Chondrocyte (in vitro differentiated cells): Measurements from ENCODE around the gene CBLB. TPM values are rescaled to one million over a fixed set of nuclear protein-coding genes. Genes with fewer than 3 reads are reported as not detected.
A peak's percentile ranks its signal among the peaks of the same experiment; 100 is the strongest.

ENCODE experiments used
- DNase-seq: peaks from one replicate; pipeline ENCODE4 v3.0.0; 2021; ENCODE audit warnings: mixed read lengths, low spot score
- H3K27ac Mint-ChIP-seq: one replicate; pipeline ENCODE4 v1.8.0; 2021; ENCODE audit warnings: mild to moderate bottlenecking, moderate library complexity, mixed read lengths; ENCODE audit not compliant: unreplicated experiment
- H3K27me3 Mint-ChIP-seq: 2 replicates; pipeline ENCODE4 v1.8.0; 2021; ENCODE audit warnings: low read depth, mixed read lengths
- H3K36me3 Mint-ChIP-seq: 2 replicates; pipeline ENCODE4 v1.8.0; 2021; ENCODE audit warnings: low read depth, mixed read lengths
- H3K4me1 Mint-ChIP-seq: 2 replicates; pipeline ENCODE4 v1.8.0; 2021; ENCODE audit warnings: low read depth, mild to moderate bottlenecking, mixed read lengths
- H3K4me3 Mint-ChIP-seq: one replicate; pipeline ENCODE4 v1.8.0; 2021; ENCODE audit warnings: mild to moderate bottlenecking, moderate library complexity, mixed read lengths; ENCODE audit not compliant: unreplicated experiment
- H3K9me3 Mint-ChIP-seq: 2 replicates; pipeline ENCODE4 v1.8.0; 2021; ENCODE audit warnings: low read depth, mixed read lengths
- total RNA-seq: library from RNA; stranded (reverse); gene quantifications from 3 replicates; pipeline ENCODE4 v1.2.1, GENCODE V29; 2021
- TF ChIP-seq, protein P1 (sequence below): fragments of 200-600 bp; sonication (generic); IDR thresholded peaks from 2 replicates; pipeline ENCODE4 v1.5.0; 2021; ENCODE audit warnings: antibody characterized with exemption, mild to moderate bottlenecking, moderate library complexity

The CBLB gene
- total RNA-seq, 1 donor from 2014 or later = 25.0 TPM

DNA sequence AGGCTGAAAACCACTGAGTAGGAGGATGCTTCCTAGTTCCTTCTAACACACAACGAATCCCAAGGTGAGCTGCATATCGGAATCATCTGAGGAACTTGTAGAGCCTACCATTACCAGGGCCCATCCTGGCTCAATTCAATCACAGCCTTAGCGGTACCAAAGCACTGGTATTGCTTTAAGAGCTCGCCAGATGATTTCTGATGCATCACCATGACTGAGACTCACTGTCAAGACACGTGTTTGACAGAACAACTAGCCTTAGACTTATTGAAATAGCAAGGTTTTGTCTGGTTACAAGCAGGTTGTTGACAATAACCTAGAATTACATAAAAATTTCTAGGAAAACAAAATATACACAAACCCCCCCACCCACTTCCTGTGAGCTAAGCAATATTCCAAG, 68.5 kb downstream of the CBLB start:
- Mint-ChIP-seq H3K4me1 (peaks cover 20% of the 10 kb centered on the region), H3K27ac (no peak overlapping the region), H3K36me3 (no peaks in the 10 kb centered on the region), H3K27me3 (no peaks in the 10 kb centered on the region), H3K4me3 (no peak overlapping the region), H3K9me3 (peaks cover 7% of the 10 kb centered on the region)
- TF ChIP-seq, protein P1, sequence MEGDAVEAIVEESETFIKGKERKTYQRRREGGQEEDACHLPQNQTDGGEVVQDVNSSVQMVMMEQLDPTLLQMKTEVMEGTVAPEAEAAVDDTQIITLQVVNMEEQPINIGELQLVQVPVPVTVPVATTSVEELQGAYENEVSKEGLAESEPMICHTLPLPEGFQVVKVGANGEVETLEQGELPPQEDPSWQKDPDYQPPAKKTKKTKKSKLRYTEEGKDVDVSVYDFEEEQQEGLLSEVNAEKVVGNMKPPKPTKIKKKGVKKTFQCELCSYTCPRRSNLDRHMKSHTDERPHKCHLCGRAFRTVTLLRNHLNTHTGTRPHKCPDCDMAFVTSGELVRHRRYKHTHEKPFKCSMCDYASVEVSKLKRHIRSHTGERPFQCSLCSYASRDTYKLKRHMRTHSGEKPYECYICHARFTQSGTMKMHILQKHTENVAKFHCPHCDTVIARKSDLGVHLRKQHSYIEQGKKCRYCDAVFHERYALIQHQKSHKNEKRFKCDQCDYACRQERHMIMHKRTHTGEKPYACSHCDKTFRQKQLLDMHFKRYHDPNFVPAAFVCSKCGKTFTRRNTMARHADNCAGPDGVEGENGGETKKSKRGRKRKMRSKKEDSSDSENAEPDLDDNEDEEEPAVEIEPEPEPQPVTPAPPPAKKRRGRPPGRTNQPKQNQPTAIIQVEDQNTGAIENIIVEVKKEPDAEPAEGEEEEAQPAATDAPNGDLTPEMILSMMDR = no peak
- no peak for DNase-seq

- Mint-ChIP-seq H3K36me3 (no peaks in the 10 kb centered on the region), H3K9me3 (peaks cover 7% of the 10 kb centered on the region), H3K4me3 (no peak overlapping the region), H3K27ac (no peak overlapping the region), H3K27me3 (no peaks in the 10 kb centered on the region), H3K4me1 (peaks cover 19% of the 10 kb centered on the region)
- TF ChIP-seq, protein P1 = no peak
- DNase-seq = no peak
These were observed 69.5 kb downstream of the CBLB start for GRCh38 chr3:105799286-105799685.

GRCh38 chr3:105798381-105798934, 70.4 kb downstream of the CBLB start:
- Mint-ChIP-seq H3K4me3 (no peak overlapping the region), H3K27ac (no peak overlapping the region), H3K27me3 (no peaks in the 10 kb centered on the region), H3K36me3 (no peaks in the 10 kb centered on the region), H3K4me1 (peaks cover 19% of the 10 kb centered on the region), H3K9me3 (peaks cover 7% of the 10 kb centered on the region)
- DNase-seq = no peak
- TF ChIP-seq, protein P1 = no peak

DNA sequence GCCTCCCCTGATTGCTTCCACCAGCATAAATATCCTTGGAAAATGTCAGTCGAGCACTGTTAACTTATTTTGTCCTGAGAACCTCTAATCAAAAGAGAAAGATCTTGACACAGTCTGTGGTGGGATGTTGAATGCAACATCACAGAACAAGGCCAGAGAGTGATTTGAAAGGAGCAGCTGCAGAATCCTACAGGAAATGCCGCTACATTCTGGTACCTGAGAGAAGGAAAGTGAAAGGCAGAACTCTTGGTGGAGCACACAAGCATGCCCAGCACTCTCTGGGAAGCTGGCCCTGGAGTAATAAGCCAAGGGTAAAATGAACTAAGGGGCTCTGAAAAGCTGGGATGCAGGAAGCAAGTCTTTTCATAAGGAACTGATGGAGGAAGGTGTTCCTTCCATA, 75.8 kb downstream of the CBLB start:
- H3K36me3 Mint-ChIP-seq = no peaks in the 10 kb centered on the region
- H3K4me3 Mint-ChIP-seq = no peak overlapping the region
- DNase-seq = no peak
- peaks cover 26% of the 10 kb centered on the region for H3K4me1 Mint-ChIP-seq
- TF ChIP-seq, protein P1 = no peak
- H3K27me3 Mint-ChIP-seq = no peaks in the 10 kb centered on the region
- H3K9me3 Mint-ChIP-seq = peaks cover 7% of the 10 kb centered on the region
- H3K27ac Mint-ChIP-seq = peak overlapping the region; percentile 3

DNA sequence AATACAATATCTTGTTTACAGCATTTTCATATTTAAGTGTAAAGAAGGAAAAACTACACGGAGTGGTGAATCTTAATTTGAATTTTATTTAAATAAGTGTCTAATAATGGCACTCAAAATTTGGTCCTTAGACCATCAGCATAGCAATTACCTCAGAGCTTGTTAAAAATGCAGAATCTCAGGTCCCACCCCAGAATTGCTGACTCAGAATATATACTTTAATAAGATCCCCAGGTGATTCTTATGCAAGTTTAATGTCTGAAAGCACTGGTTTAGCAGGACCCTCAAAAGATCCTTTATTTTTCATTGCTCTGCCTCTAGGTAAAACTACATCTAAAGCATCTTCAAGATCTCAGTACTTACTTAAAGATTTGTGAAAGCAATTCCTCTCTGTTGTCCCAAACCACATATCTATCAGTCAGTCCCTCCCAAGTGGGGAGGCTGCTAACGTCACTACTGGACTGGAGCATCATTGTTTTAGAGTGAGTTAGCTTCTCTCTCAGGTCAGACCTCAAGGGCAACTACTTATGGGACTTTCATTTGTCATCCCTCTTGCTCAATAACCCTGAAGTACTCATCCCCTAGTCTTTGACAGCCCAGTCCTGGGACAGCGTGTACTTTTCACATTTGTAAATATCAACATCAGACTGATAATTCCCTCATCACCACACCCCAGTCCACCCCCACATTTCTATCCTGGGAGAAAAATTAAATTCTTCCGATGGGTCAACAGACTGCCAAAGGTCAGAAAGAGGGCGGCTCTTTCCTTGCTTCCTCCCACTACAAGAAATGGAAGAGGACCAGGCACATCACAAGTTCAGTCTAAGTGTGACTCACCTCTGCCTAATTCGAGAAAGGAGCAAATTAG, 76.7 kb downstream of the CBLB start:
- DNase-seq = no peak
- H3K4me1 Mint-ChIP-seq = peaks cover 26% of the 10 kb centered on the region
- no peak overlapping the region for H3K27ac Mint-ChIP-seq
- TF ChIP-seq, protein P1 = no peak
- no peaks in the 10 kb centered on the region for H3K36me3 Mint-ChIP-seq
- H3K27me3 Mint-ChIP-seq = no peaks in the 10 kb centered on the region
- no peak overlapping the region for H3K4me3 Mint-ChIP-seq
- peaks cover 7% of the 10 kb centered on the region for H3K9me3 Mint-ChIP-seq
